Loucy (cell line): ENCODE results near the gene XPO4.
"Not testable (repeated sequence)": the region's sequence is repeated elsewhere in the genome, so short reads cannot be mapped to it uniquely, and the experiment has no call there.

Experiments used
- EZH2phosphoT487 ChIP-seq: fragments of 200-600 bp; IDR thresholded peaks from 2 replicates; pipeline ENCODE4 v1.6.1; 2018; ENCODE audit warnings: antibody characterized with exemption, mild to moderate bottlenecking, moderate library complexity, borderline replicate concordance
- TF ChIP-seq, protein P1 (sequence below): fragments of 200-600 bp; sonication (generic); conservative IDR thresholded peaks from 2 replicates; pipeline ENCODE4 v1.5.1; 2014; ENCODE audit warnings: mild to moderate bottlenecking, antibody characterized with exemption, low read length

DNA sequence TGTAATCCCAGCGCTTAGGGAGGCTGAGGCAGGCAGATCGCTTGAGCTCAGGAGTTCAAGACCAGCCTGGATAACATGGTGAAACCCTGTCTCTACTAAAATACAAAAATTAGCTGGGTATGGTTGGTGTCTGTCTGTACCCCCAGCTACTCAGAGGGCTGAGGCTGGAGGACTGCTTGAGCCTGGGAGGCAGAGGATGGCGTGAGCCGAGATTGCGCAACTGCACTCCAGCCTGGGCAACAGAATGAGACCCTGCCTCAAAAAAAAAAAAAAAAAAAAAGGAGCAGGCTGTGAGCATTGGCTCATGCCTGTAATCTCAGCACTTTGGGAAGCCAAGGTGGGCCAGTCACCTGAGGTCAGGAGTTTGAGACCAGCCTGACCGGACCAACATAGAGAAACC, 12.0 kb downstream of the XPO4 start:
- TF ChIP-seq, protein P1, sequence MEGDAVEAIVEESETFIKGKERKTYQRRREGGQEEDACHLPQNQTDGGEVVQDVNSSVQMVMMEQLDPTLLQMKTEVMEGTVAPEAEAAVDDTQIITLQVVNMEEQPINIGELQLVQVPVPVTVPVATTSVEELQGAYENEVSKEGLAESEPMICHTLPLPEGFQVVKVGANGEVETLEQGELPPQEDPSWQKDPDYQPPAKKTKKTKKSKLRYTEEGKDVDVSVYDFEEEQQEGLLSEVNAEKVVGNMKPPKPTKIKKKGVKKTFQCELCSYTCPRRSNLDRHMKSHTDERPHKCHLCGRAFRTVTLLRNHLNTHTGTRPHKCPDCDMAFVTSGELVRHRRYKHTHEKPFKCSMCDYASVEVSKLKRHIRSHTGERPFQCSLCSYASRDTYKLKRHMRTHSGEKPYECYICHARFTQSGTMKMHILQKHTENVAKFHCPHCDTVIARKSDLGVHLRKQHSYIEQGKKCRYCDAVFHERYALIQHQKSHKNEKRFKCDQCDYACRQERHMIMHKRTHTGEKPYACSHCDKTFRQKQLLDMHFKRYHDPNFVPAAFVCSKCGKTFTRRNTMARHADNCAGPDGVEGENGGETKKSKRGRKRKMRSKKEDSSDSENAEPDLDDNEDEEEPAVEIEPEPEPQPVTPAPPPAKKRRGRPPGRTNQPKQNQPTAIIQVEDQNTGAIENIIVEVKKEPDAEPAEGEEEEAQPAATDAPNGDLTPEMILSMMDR, result not testable (repeated sequence)
- TF ChIP-seq EZH2phosphoT487, result not testable (repeated sequence)
